GM21619 (cell line): ENCODE measurements around the gene TNRC6A.
"Not testable (repeated sequence)": the region's sequence is repeated elsewhere in the genome, so short reads cannot be mapped to it uniquely, and the experiment has no call there.

Experiments
- ATAC-seq: cut with Tn5 transposase; IDR thresholded peaks from one replicate; pipeline ENCODE4 v1.9.1; 2021; ENCODE audit not compliant: unreplicated experiment

The TNRC6A gene

GRCh38 chr16:24723663-24724062 is 5.8 kb upstream of the TNRC6A start:
- no peak for ATAC-seq

- no peak for ATAC-seq
Measured at GRCh38 chr16:24728011-24728410, 1.4 kb upstream of the TNRC6A start.

- no peak for ATAC-seq
Measured at GRCh38 chr16:24728891-24729242, 584 bp upstream of the TNRC6A start.

GRCh38 chr16:24729951-24730815 is 732 bp downstream of the TNRC6A start:
- no peak for ATAC-seq

- ATAC-seq = no peak
Measured at GRCh38 chr16:24730914-24731313, 1.5 kb downstream of the TNRC6A start.

GRCh38 chr16:24731722-24732419 is 2.4 kb downstream of the TNRC6A start:
- ATAC-seq = no peak

GRCh38 chr16:24734382-24734781 is 4.9 kb downstream of the TNRC6A start:
- peak; percentile 33 for ATAC-seq

- ATAC-seq = no peak
Measured at GRCh38 chr16:24736758-24737157, 7.3 kb downstream of the TNRC6A start.

GRCh38 chr16:24737391-24737871 is 8.0 kb downstream of the TNRC6A start:
- ATAC-seq = no peak

- ATAC-seq = no peak
Measured at GRCh38 chr16:24737916-24738594, 8.6 kb downstream of the TNRC6A start.

GRCh38 chr16:24738895-24739294 is 9.4 kb downstream of the TNRC6A start:
- ATAC-seq = no peak

- no peak for ATAC-seq
Measured at GRCh38 chr16:24741862-24742261, 12.4 kb downstream of the TNRC6A start.

- not testable (repeated sequence) for ATAC-seq
Measured at GRCh38 chr16:24742610-24743009, 13.2 kb downstream of the TNRC6A start.

GRCh38 chr16:24745391-24745790 is 15.9 kb downstream of the TNRC6A start:
- ATAC-seq = no peak

- ATAC-seq = no peak
Measured at GRCh38 chr16:24745791-24746190, 16.3 kb downstream of the TNRC6A start.

GRCh38 chr16:24747441-24747840 is 18.0 kb downstream of the TNRC6A start:
- no peak for ATAC-seq

GRCh38 chr16:24748242-24748641 is 18.8 kb downstream of the TNRC6A start:
- ATAC-seq = no peak

- no peak for ATAC-seq
Measured at GRCh38 chr16:24749310-24749709, 19.9 kb downstream of the TNRC6A start.

- not testable (repeated sequence) for ATAC-seq
Measured at GRCh38 chr16:24749872-24750271, 20.4 kb downstream of the TNRC6A start.

- ATAC-seq = no peak
Measured at GRCh38 chr16:24753000-24753399, 23.5 kb downstream of the TNRC6A start.

- no peak for ATAC-seq
Measured at GRCh38 chr16:24753437-24753836, 24.0 kb downstream of the TNRC6A start.

- ATAC-seq = no peak
Measured at GRCh38 chr16:24754543-24754942, 25.1 kb downstream of the TNRC6A start.
